ENCODE data around the gene SYNPO. TPM values are rescaled to one million over a fixed set of nuclear protein-coding genes. Genes with fewer than 3 reads are reported as not detected.

SYNPO gene
- total RNA-seq, 4 donors from 2014 or later: 15.5 to 89.4 (median 41.8) TPM

DNA sequence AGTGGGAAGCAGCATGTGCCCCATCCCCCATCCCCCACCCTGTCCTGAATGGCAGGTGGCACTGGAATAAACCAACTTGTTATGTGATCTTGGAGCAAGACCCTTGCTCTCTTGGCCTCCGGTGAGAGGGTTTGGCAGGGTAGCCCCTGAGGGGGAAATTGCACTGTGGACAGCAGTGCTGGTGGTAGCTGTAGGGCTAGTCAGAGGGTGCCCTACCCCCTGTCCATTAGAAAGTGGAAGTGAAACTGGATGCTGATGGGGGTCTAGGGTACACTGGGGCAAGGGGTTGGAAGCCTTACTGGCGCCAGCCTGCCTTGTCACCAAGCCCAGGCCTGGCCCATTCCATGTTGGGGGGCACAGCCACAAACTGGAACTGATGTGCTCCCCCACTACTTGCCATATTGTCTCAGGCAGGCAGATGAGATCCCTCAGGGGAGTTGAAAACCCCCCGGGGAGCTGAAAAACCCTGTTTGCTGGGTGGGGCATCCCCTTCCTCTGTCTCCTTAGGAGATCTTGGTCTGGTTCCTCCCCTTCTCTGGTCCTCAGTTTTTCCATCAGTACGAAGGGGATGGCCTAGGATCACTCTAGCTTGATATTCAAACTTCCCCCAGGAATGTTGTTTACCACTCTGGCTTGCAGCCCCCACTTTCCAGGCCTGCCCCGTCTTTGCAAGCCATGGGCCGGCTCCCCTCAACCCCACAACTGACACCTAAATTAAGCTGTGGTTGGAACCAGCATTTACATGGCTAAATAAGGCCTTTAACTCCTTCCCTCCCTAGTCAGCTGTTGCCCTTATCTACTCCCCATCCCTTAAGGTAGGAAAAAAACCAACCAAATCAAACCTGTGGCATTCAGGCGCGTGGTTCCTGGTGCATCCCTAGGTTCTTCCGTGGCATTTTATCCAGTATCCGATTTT lies 14.4 kb upstream of the SYNPO start:
- intact Hi-C loops (cut with DNase I; ENCODE audit: low total_unique reads): no loop called here
- H3K36me3 ChIP-seq: no peaks in the 10 kb centered on the region
- in situ Hi-C loops (cut with MboI; ENCODE audit: low pct_ligation_motif_present in 1 of 4, low pct_unique_long_range_greater_than_20kb in 1 of 4, low sequenced_read_pairs in 3 of 4): no loop called here
- no peaks in the 10 kb centered on the region for H3K9me3 ChIP-seq
- WGBS, 2 donors (ENCODE audit: low coverage in 1 of 2): 49 to 65% methylated on average over 4 to 10 of the region's 10 CpGs
- TF ChIP-seq, protein P1, sequence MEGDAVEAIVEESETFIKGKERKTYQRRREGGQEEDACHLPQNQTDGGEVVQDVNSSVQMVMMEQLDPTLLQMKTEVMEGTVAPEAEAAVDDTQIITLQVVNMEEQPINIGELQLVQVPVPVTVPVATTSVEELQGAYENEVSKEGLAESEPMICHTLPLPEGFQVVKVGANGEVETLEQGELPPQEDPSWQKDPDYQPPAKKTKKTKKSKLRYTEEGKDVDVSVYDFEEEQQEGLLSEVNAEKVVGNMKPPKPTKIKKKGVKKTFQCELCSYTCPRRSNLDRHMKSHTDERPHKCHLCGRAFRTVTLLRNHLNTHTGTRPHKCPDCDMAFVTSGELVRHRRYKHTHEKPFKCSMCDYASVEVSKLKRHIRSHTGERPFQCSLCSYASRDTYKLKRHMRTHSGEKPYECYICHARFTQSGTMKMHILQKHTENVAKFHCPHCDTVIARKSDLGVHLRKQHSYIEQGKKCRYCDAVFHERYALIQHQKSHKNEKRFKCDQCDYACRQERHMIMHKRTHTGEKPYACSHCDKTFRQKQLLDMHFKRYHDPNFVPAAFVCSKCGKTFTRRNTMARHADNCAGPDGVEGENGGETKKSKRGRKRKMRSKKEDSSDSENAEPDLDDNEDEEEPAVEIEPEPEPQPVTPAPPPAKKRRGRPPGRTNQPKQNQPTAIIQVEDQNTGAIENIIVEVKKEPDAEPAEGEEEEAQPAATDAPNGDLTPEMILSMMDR (IDR thresholded peaks at IDR 0.05): no peak
- TF ChIP-seq POLR2A (IDR thresholded peaks at IDR 0.05): no peak
- no peak for TF ChIP-seq EP300 (IDR thresholded peaks at IDR 0.05; ENCODE audit: low read depth)
- TF ChIP-seq POLR2AphosphoS5 (IDR thresholded peaks at IDR 0.05): no peak
- no peak for DNase-seq
- peaks cover 6 to 29% (median 28%) of the 10 kb centered on the region in 4 donors for H3K4me1 ChIP-seq
- no peaks in the 10 kb centered on the region for H3K27me3 ChIP-seq
- peak overlapping the region; percentile 82 to 86 (median 82) for H3K27ac ChIP-seq
- H3K4me3 ChIP-seq: peak overlapping the region; percentile 57 to 89 (median 70)

DNA sequence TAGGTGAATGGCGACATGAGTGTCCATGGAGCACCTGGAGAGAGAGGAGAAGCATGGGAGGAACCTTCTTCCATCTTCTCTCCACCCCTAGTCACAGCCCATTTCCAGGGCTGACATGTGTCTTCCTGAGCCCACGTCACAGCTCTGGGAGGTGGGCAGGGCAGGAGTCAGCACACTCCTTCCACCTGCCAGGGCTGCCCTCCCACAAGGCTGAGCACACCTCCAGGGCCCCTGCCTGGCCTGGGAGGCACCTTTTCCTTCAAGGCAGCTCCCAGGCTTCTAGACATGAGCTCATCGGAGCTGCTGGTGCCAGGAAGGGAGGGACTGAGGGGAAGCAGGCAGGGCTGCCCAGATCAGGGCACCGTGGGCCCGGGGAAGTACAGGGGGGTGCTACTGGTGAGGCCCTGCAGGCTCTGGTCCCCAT lies 13.6 kb upstream of the SYNPO start:
- Histone ChIP-seq H3K4me3 (peak overlapping the region in 2 of 4 donors; percentile 68 to 72), H3K36me3 (no peaks in the 10 kb centered on the region), H3K27ac (peak overlapping the region; percentile 82 to 86 (median 82)), H3K4me1 (peaks cover 6 to 29% (median 28%) of the 10 kb centered on the region in 4 donors), H3K27me3 (no peaks in the 10 kb centered on the region), H3K9me3 (no peaks in the 10 kb centered on the region)
- intact Hi-C loops (cut with DNase I; ENCODE audit: low total_unique reads) (no loop called here), in situ Hi-C loops (cut with MboI; ENCODE audit: low pct_ligation_motif_present in 1 of 4, low pct_unique_long_range_greater_than_20kb in 1 of 4, low sequenced_read_pairs in 3 of 4) (no loop called here)
- DNase-seq: peak; percentile 41
- 38% methylated on average over 5 of the region's 5 CpGs; no CpG with 5 or more reads in 1 of the 2 donors for WGBS, 2 donors (ENCODE audit: low coverage in 1 of 2)
- peak in 1 of 3 donors; percentile 9 for TF ChIP-seq POLR2AphosphoS5 (IDR thresholded peaks at IDR 0.05)
- TF ChIP-seq, protein P1 (IDR thresholded peaks at IDR 0.05): no peak

DNA sequence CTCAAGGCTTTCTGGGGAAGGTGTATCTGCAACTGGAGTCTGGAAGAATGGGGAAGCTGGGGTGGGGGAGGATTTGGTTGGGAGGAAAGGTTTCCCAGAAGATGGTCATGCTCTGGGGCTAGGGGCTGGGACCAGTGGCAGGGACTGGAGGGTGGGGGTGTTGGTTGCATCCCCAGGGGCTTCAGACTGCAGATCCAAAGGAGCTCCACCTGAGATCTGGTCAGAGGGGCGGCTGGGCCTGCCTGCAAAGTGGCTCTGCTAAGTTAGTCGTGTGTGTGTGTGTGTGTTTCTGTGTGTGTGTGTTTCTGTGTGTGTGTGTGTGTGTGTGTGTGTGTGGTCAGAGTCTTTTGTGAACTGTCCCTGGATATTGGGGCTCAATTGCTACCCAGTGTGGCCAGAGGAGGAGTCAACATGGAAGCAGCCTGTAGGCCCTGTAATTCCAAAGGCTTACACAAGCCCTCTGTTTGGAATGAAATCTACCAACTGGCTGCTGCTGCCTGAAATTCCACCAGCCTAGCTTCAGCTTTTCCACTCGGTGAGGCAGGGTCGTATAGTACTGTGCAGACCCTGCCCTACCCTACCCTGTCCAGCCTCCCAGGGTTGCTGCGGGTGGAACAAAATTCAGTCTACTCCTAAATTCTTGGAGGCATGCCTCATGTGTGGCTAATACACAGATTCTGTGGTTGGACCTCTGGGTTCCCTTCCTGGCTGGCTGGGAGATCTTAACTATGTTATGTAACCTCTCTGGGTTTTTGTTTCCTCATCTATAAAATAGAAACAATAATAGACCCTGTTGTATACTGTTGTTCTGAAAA lies 12.5 kb upstream of the SYNPO start:
- in situ Hi-C loops (cut with MboI; ENCODE audit: low pct_ligation_motif_present in 1 of 4, low pct_unique_long_range_greater_than_20kb in 1 of 4, low sequenced_read_pairs in 3 of 4) (no loop called here), intact Hi-C loops (cut with DNase I; ENCODE audit: low total_unique reads) (no loop called here)
- Histone ChIP-seq H3K27me3 (no peaks in the 10 kb centered on the region), H3K4me3 (no peak overlapping the region), H3K27ac (peak overlapping the region; percentile 82 to 86 (median 82)), H3K36me3 (no peaks in the 10 kb centered on the region), H3K9me3 (no peaks in the 10 kb centered on the region), H3K4me1 (peaks cover 6 to 34% (median 28%) of the 10 kb centered on the region in 4 donors)
- WGBS, 2 donors (ENCODE audit: low coverage in 1 of 2): 72 to 80% methylated on average over 1 to 5 of the region's 5 CpGs
- DNase-seq: no peak
- TF ChIP-seq EP300 (IDR thresholded peaks at IDR 0.05; ENCODE audit: low read depth): no peak
- TF ChIP-seq POLR2A (IDR thresholded peaks at IDR 0.05): no peak
- no peak for TF ChIP-seq POLR2AphosphoS5 (IDR thresholded peaks at IDR 0.05)

DNA sequence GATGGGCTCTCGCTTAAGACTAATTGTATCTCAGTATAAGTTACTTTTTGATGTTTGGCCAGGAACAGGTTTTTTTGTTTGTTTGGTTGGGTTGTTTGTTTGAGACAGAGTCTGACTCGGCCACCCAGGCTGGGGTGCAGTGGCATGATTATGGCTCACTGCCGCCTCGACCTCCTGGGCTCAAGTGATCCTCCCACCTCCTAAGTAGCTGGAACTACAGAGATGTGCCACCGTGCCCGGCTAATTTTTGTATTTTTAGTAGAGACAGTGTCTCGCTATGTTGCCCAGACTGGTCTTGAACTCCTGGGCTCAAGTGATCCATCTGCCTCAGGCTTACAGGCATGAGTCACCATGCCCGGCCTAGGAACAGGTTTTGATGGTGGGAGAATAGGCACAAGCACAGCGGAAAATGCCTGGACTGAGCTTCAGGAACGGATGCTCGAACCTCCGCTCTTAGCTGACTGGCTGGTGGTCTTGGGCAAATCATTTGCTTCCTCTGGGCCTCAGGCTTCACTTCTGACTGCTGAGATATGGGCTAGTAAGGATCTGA lies 11.4 kb upstream of the SYNPO start:
- TF ChIP-seq POLR2AphosphoS5 (IDR thresholded peaks at IDR 0.05) (no peak), POLR2A (IDR thresholded peaks at IDR 0.05) (no peak), EP300 (IDR thresholded peaks at IDR 0.05; ENCODE audit: low read depth) (no peak)
- TF ChIP-seq, protein P1 (IDR thresholded peaks at IDR 0.05): no peak
- WGBS, 2 donors (ENCODE audit: low coverage in 1 of 2): 78 to 100% methylated on average over 1 to 12 of the region's 12 CpGs
- Histone ChIP-seq H3K9me3 (no peaks in the 10 kb centered on the region), H3K4me3 (no peak overlapping the region), H3K27me3 (no peaks in the 10 kb centered on the region), H3K27ac (peak overlapping the region in 2 of 4 donors; percentile 5 to 82), H3K4me1 (peaks cover 6 to 32% (median 26%) of the 10 kb centered on the region in 4 donors), H3K36me3 (no peaks in the 10 kb centered on the region)
- in situ Hi-C loops (cut with MboI; ENCODE audit: low pct_ligation_motif_present in 1 of 4, low pct_unique_long_range_greater_than_20kb in 1 of 4, low sequenced_read_pairs in 3 of 4) (no loop called here), intact Hi-C loops (cut with DNase I; ENCODE audit: low total_unique reads) (no loop called here)
- DNase-seq: no peak

All from transverse colon (tissue), 4 donors.